AG09309 (cell line): ENCODE data around the gene STX17.
A peak's percentile ranks its signal among the peaks of the same experiment; 100 is the strongest.

Experiments used
- DNase-seq: peaks from one replicate; pipeline ENCODE4 v3.0.0-alpha.2; 2010; ENCODE audit warnings: low read depth
- H3K4me3 ChIP-seq: 2 replicates; pipeline ENCODE4 v1.5.1; 2011; ENCODE audit warnings: mild to moderate bottlenecking, low read depth, low read length, moderate library complexity; ENCODE audit not compliant: control insufficient read depth
- CTCF ChIP-seq: IDR thresholded peaks from 2 replicates; pipeline ENCODE4 v1.5.1; 2011; ENCODE audit warnings: mild to moderate bottlenecking, low read depth, low read length, inconsistent platforms; ENCODE audit not compliant: insufficient read depth, control insufficient read depth; ENCODE audit errors: missing control alignments

The STX17 gene

GRCh38 chr9:99867536-99867935, 38.9 kb upstream of the STX17 start:
- no peak for DNase-seq
- H3K4me3 ChIP-seq: no peak overlapping the region
- TF ChIP-seq CTCF: no peak

- TF ChIP-seq CTCF: no peak
- DNase-seq: no peak
- no peak overlapping the region for H3K4me3 ChIP-seq
Measured at GRCh38 chr9:99867968-99868367, 38.5 kb upstream of the STX17 start.

GRCh38 chr9:99868845-99869244, 37.6 kb upstream of the STX17 start:
- TF ChIP-seq CTCF: no peak
- no peak overlapping the region for H3K4me3 ChIP-seq
- DNase-seq: no peak

- DNase-seq: no peak
- TF ChIP-seq CTCF: no peak
- H3K4me3 ChIP-seq: no peak overlapping the region
Measured at GRCh38 chr9:99870126-99870525, 36.3 kb upstream of the STX17 start.

GRCh38 chr9:99873531-99873930, 32.9 kb upstream of the STX17 start:
- DNase-seq: peak; percentile 16
- TF ChIP-seq CTCF: no peak
- no peak overlapping the region for H3K4me3 ChIP-seq

- no peak overlapping the region for H3K4me3 ChIP-seq
- no peak for TF ChIP-seq CTCF
- DNase-seq: no peak
Measured at GRCh38 chr9:99873943-99874584, 32.4 kb upstream of the STX17 start.

- TF ChIP-seq CTCF: no peak
- DNase-seq: no peak
Measured at GRCh38 chr9:99876190-99876589, 30.3 kb upstream of the STX17 start.

More at GRCh38 chr9:99876190-99876589, 30.3 kb upstream of the STX17 start:
- no peak overlapping the region for H3K4me3 ChIP-seq
